Stimulated activated naive CD4-positive, alpha-beta T cell treated with Interleukin-2 at 50 U/mL for 16 hours (primary cell): ENCODE measurements around the gene KCNQ1.

Experiments used
- DNase-seq: peaks from one replicate; lab custom pipeline; 2025; lab: John Stamatoyannopoulos, UW

Gene KCNQ1

GRCh38 chr11:2461253-2461955, 16.6 kb downstream of the KCNQ1 start:
- DNase-seq, result no peak

- DNase-seq, result no peak
Measured at GRCh38 chr11:2461956-2462542, 17.2 kb downstream of the KCNQ1 start.

- no peak for DNase-seq
Measured at GRCh38 chr11:2462543-2462985, 17.8 kb downstream of the KCNQ1 start.

GRCh38 chr11:2462986-2463765, 18.4 kb downstream of the KCNQ1 start:
- DNase-seq, result no peak

GRCh38 chr11:2463766-2464277, 19.0 kb downstream of the KCNQ1 start:
- DNase-seq, result no peak

- no peak for DNase-seq
Measured at GRCh38 chr11:2464451-2465165, 19.8 kb downstream of the KCNQ1 start.

GRCh38 chr11:2465202-2466068, 20.6 kb downstream of the KCNQ1 start:
- DNase-seq, result no peak

GRCh38 chr11:2466069-2466801, 21.4 kb downstream of the KCNQ1 start:
- no peak for DNase-seq

- DNase-seq, result no peak
Measured at GRCh38 chr11:2466869-2467694, 22.3 kb downstream of the KCNQ1 start.

- DNase-seq, result no peak
Measured at GRCh38 chr11:2467695-2468055, 22.9 kb downstream of the KCNQ1 start.

GRCh38 chr11:2468363-2469235, 23.8 kb downstream of the KCNQ1 start:
- no peak for DNase-seq

- DNase-seq, result no peak
Measured at GRCh38 chr11:2470495-2470894, 25.7 kb downstream of the KCNQ1 start.

GRCh38 chr11:2471048-2471803, 26.4 kb downstream of the KCNQ1 start:
- no peak for DNase-seq

- no peak for DNase-seq
Measured at GRCh38 chr11:2471804-2472096, 26.9 kb downstream of the KCNQ1 start.

- no peak for DNase-seq
Measured at GRCh38 chr11:2472428-2473186, 27.8 kb downstream of the KCNQ1 start.

GRCh38 chr11:2473361-2474058, 28.7 kb downstream of the KCNQ1 start:
- no peak for DNase-seq
